GM19397 (cell line): ENCODE measurements around the gene SMAD3.
"Not testable (repeated sequence)": the region's sequence is repeated elsewhere in the genome, so short reads cannot be mapped to it uniquely, and the experiment has no call there.

ENCODE experiments used
- ATAC-seq: cut with Tn5 transposase; IDR thresholded peaks from one replicate; pipeline ENCODE4 v1.9.1; 2021; ENCODE audit warnings: mild to moderate bottlenecking, moderate library complexity; ENCODE audit not compliant: unreplicated experiment

The SMAD3 gene

GRCh38 chr15:67140078-67140833 is 74.9 kb downstream of the SMAD3 start:
- ATAC-seq, result no peak

DNA sequence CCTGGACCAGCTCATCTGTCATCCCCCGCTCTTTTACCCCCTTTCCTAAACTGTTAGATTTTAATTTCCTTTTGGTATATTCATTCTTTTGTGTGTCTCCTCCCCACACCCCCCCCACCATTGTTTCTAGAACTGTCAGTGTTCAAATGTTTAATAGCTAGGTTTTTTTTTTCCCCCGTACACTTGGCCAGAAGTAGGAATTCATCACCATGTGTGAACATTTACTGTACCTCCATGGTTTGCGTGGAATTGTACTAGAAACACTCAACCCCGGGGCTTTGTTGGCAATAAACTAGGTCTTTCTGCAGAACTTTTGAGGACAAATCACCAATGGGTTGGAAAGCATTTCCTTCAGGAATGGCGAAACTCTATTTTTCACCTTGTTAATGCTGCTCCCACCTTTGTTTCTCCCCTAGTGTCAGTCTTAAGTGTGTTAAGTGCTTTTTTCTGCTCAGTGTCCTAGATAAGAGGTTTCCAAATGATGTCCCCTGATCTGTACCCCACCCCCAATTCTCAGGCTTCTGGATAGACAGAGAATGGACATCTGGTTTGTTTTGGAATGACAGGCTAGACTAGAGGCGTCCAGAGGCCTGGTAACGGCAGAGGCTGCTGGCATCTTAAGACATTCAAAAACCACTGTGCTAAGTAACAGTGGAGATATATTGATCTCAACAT is 76.8 kb downstream of the SMAD3 start:
- no peak for ATAC-seq

DNA sequence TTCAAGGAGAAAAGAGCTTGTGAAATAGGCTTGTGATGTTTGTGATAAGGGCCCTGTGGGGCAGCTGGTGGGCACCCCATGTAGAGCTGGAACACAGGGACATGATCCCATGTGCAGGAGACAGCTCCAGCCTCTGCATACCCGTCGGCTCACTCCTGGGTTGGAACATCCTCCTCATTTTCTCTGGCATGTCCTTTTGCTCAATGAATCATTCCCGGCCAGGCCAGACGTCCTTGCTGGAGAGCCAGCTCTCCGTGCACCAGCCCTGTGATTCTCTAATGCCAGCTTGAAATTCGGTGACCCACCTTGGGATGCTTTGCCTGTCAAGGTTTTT is 77.3 kb downstream of the SMAD3 start:
- ATAC-seq, result no peak

DNA sequence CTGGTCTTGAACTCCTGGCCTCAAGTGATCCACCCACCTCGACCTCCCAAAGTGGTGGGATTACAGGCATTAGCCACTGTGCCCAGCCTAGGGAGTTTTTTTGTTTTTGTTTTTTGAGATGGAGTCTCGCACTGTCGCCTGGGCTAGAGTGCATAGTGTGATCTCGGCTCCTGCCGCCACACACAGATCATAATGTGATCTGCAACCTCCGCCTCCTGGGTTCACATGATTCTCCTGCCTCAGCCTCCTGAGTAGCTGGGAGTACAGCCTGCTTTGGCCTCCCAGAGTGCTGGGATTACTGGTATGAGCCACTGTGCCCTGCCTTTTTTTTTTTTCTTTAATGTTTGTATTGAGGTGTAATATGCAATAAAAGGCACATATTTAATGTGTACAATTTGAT is 78.2 kb downstream of the SMAD3 start:
- no peak for ATAC-seq

GRCh38 chr15:67144609-67145311 is 79.4 kb downstream of the SMAD3 start:
- no peak for ATAC-seq

- ATAC-seq, result no peak
Measured at GRCh38 chr15:67145312-67145610, 79.9 kb downstream of the SMAD3 start.

GRCh38 chr15:67145710-67146109 is 80.3 kb downstream of the SMAD3 start:
- ATAC-seq, result no peak

DNA sequence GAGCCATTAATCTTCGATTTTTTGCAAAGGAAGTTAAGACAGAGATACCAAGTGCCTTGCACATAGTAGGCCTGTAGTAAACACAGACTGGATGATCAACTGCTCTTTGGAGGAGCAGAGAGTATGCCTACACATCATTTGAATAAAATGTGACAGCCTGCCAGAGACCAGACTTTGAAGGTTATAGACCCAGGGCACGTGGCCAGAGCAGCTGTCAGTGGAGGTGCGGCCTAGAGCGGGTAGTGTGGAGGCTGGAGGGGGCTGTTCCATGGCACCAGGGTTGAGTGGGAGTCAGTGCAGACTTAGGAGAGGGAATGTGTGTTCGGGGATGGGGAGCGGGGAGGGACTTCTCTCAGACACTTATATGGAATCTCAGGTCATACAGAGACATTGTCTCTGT is 80.8 kb downstream of the SMAD3 start:
- no peak for ATAC-seq

GRCh38 chr15:67146875-67147381 is 81.5 kb downstream of the SMAD3 start:
- no peak for ATAC-seq

GRCh38 chr15:67147396-67147949 is 82.1 kb downstream of the SMAD3 start:
- ATAC-seq, result no peak

DNA sequence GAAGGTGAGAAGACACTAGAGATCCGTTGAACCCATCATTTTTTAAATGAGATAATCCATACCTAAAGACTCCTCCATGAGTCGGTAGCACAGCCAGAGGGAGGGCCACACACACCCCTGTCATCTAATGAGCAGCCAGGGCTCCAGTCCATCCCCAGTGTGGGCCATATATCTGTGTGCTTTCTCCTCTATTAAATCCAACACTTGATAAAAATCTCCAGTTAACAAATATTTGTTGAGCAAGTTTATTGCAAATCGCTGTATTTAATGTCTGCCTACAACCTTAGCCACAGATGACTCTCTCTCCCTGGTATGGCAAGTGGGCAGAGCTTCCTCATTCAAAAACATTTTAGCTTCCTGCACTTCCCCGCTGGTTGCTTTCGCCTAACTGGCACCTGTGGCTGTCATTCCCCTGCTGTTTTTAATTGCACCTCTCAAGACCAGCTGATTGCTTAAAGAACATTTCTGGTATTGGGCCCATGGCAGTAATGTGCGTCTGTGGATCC is 82.8 kb downstream of the SMAD3 start:
- no peak for ATAC-seq

GRCh38 chr15:67149068-67149772 is 83.8 kb downstream of the SMAD3 start:
- ATAC-seq, result no peak

DNA sequence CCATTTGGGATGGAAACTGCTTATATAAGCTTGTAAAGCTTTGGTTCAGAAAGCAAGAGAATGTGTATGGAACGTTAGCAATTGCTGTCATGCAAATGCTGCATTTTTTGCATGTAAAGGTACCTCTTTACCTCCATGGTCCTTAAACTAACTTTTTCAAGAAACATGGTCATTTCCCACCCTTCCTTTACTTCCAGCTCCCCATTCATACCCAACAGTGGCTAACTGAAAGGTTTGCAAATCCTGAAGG is 84.3 kb downstream of the SMAD3 start:
- no peak for ATAC-seq

DNA sequence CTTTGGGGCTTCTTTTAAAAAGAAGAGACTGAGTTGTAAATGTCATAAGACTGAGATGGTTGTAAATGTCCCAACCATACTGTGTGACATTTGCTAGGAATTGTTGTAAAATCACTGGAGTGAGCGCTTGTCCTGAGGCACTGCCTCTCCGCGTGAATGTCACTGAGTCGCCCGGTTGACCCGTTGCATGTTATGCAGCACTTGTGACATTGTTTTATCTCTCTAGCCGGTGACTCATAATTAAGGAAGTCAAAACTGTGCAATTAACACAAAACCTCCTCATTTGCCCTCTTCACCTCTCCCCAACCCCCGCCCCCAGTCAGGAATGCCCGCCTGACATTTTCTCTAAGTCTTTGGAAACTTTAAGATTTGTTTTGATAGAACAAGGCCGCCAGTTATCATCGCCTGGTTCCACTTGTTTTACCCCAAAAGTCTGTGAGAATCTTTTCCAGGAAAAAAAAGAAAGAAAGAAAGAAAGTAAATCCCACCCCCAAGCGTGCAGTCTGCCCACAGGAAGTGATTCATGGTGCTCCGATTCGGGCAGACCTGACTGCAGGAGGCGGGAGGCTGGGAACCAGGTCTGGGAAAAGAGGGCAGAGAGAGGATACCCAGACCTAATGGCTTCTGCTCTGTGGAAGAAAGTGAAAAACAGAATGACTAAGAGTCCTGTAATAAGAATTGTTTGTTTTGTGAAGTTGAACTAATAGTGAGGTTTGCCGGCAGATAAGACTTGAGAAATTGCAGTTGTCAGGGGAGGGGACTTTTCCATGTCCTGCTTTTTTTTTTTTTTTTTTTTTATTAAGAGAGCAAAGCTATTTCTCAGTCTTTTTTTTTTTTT is 84.8 kb downstream of the SMAD3 start:
- no peak for ATAC-seq

DNA sequence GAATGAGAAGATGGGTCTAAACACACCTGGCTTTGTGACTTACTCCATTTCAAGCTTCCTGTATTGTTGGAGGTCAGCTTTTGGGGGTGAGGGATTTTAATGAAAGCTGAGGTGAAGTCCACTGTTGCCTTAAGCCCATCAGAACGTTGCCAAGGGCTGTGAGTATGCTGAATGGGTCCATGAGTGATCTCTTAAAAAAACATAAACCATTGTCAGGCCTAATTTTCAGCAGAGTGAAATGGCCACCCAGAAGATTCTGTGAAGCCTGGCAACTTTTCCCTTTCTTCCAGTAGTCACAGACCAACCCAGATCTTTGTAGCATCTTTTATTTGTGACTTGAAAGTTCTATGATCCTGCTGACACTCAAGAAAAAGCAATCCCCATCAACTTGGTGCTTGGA is 87.0 kb downstream of the SMAD3 start:
- no peak for ATAC-seq

- not testable (repeated sequence) for ATAC-seq
Measured at GRCh38 chr15:67153044-67153443, 87.6 kb downstream of the SMAD3 start.

GRCh38 chr15:67154249-67154648 is 88.8 kb downstream of the SMAD3 start:
- no peak for ATAC-seq

- ATAC-seq, result no peak
Measured at GRCh38 chr15:67156426-67156825, 91.0 kb downstream of the SMAD3 start.

GRCh38 chr15:67156834-67157233 is 91.4 kb downstream of the SMAD3 start:
- ATAC-seq, result no peak

DNA sequence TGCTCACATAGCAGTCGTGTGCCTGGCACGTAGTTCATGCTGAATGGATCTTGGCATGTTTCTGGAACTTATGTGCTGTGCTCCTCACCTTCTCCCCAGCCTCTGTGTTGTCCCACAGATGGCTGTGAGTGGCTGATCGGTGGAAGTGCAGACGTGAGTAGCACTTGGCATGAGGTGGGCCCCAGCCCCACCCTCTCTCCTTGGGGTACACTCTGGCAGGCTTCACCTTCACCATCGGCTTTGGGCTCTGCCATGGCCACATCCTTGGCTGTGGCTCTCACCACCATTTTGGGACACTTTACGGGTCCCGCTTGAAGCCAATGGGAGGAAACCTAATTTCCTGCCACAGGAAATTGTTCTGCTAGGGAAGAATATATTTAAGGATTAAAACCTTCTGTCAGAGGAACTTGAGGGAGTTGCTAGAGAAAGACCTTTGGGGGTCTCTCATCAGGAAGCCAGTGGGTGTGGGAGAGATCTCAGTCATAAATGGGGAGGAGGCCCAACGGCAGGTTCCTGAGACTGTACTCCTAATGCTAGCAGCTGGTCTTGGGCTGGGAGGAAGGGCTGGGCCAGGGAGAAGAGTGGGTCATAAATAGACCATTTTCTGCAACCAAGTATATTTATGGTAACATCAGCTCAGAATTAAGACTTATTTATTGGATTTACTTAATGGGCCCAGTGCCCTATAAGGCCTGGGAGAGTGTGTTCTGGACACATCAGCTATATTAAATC is 92.3 kb downstream of the SMAD3 start:
- no peak for ATAC-seq
